Measurements from ENCODE around the gene MPPE1. TPM values are rescaled to one million over a fixed set of nuclear protein-coding genes. Genes with fewer than 3 reads are reported as not detected.
"Not testable (repeated sequence)": the region's sequence is repeated elsewhere in the genome, so short reads cannot be mapped to it uniquely, and the experiment has no call there.

The MPPE1 gene
- total RNA-seq, 1 donor from 2014 or later = 49.4 TPM

DNA sequence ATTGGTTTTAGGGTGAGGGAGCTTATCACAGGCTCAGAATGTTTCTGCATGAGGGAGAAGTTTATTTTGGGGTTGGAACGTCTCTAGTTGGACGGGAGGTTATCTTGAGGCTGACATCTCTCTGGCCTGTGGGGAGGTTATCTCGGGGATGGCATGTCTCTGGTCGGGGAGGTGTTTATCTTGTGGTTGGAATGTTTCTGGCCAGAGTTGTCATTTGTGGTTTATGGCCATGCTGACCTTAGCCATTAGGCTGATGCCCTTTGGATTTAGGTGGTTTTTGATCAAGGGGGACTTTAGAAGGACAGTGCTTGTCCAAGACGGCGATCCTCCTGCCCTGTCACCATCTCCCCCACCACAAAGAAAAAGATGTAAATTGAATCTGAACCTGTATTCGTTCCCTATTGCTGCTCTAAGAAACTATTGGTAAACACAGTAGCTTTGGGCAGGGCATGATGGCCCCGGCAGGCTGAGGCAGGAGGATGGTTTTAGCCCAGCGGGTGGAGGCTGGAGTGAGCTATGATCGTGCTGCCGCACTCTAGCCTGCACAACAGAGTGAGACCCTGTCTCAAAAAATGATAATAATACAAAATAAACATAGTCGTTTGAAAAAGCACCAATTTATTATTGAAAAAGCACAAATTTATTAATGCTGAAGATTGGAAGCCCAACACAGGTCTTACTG is 17.8 kb upstream of the MPPE1 start:
- no peak for TF ChIP-seq CTCF (IDR thresholded peaks at IDR 0.05)
- no peaks in the 10 kb centered on the region for H3K27me3 Mint-ChIP-seq (ENCODE audit: unreplicated experiment)
- H3K4me1 Mint-ChIP-seq (ENCODE audit: unreplicated experiment) = no peaks in the 10 kb centered on the region
- no peaks in the 10 kb centered on the region for H3K36me3 Mint-ChIP-seq (ENCODE audit: unreplicated experiment)
- H3K9me3 Mint-ChIP-seq (ENCODE audit: unreplicated experiment) = no peaks in the 10 kb centered on the region
- DNase-seq (ENCODE audit: extremely low spot score, unreplicated experiment) = no peak
- no peak overlapping the region for H3K27ac Mint-ChIP-seq (ENCODE audit: unreplicated experiment)
- H3K4me3 Mint-ChIP-seq (ENCODE audit: unreplicated experiment) = no peak overlapping the region

DNA sequence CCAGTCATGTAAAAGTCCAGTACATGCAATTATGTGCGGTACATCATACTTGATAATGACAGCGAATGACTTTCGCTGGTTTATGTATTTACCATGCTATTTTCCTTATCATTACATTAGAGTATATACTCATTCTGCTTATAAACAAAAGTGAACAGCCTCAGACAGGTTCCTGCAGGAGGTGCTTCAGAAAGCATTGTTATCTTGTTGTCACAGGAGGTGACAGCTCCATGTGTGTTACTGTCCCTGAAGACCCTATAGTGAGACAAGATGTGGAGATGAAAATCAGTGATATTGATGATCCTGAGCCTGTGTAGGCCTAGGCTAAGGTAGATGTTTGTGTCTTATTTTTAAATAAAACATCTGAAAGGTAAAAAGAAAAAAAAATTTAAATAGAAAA is 15.3 kb upstream of the MPPE1 start:
- H3K4me3 Mint-ChIP-seq (ENCODE audit: unreplicated experiment) = no peak overlapping the region
- TF ChIP-seq CTCF (IDR thresholded peaks at IDR 0.05) = no peak
- DNase-seq (ENCODE audit: extremely low spot score, unreplicated experiment) = no peak
- peaks cover 3% of the 10 kb centered on the region for H3K27me3 Mint-ChIP-seq (ENCODE audit: unreplicated experiment)
- H3K4me1 Mint-ChIP-seq (ENCODE audit: unreplicated experiment) = no peaks in the 10 kb centered on the region
- no peaks in the 10 kb centered on the region for H3K36me3 Mint-ChIP-seq (ENCODE audit: unreplicated experiment)
- H3K27ac Mint-ChIP-seq (ENCODE audit: unreplicated experiment) = no peak overlapping the region
- H3K9me3 Mint-ChIP-seq (ENCODE audit: unreplicated experiment) = no peaks in the 10 kb centered on the region

DNA sequence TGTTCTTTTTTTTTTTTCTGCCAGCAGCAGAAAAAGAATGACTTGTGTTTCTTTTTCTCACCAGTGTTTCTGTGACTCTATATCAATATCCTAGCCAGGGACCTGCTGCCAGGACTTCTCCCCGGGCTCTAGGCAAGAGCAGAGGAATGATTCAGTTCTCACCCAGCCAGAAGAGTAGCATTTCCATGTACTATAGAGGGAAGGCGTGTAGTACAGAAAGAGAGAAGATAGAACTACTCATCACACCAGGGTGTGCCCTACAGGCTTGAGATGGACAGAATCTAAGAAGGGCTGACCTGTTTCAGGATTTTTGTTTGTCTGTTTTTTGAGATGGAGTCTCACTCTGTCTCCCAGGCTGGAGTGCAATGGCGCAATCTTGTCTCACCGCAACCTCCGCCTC is 11.4 kb upstream of the MPPE1 start:
- not testable (repeated sequence) for H3K36me3 Mint-ChIP-seq (ENCODE audit: unreplicated experiment); H3K27ac Mint-ChIP-seq (ENCODE audit: unreplicated experiment); H3K9me3 Mint-ChIP-seq (ENCODE audit: unreplicated experiment); H3K27me3 Mint-ChIP-seq (ENCODE audit: unreplicated experiment); DNase-seq (ENCODE audit: extremely low spot score, unreplicated experiment); H3K4me3 Mint-ChIP-seq (ENCODE audit: unreplicated experiment); H3K4me1 Mint-ChIP-seq (ENCODE audit: unreplicated experiment)

GRCh38 chr18:11916880-11917279 is 8.8 kb upstream of the MPPE1 start:
- H3K4me3 Mint-ChIP-seq (ENCODE audit: unreplicated experiment); H3K27ac Mint-ChIP-seq (ENCODE audit: unreplicated experiment); DNase-seq (ENCODE audit: extremely low spot score, unreplicated experiment); H3K4me1 Mint-ChIP-seq (ENCODE audit: unreplicated experiment); H3K9me3 Mint-ChIP-seq (ENCODE audit: unreplicated experiment); H3K36me3 Mint-ChIP-seq (ENCODE audit: unreplicated experiment); H3K27me3 Mint-ChIP-seq (ENCODE audit: unreplicated experiment): not testable (repeated sequence)

GRCh38 chr18:11909591-11910026 is 1.5 kb upstream of the MPPE1 start:
- Mint-ChIP-seq H3K27me3 (ENCODE audit: unreplicated experiment) (no peaks in the 10 kb centered on the region), H3K27ac (ENCODE audit: unreplicated experiment) (peak overlapping the region; percentile 91), H3K4me1 (ENCODE audit: unreplicated experiment) (peaks cover 25% of the 10 kb centered on the region), H3K36me3 (ENCODE audit: unreplicated experiment) (no peaks in the 10 kb centered on the region), H3K9me3 (ENCODE audit: unreplicated experiment) (no peaks in the 10 kb centered on the region), H3K4me3 (ENCODE audit: unreplicated experiment) (peak overlapping the region; percentile 80)
- TF ChIP-seq CTCF (IDR thresholded peaks at IDR 0.05) = no peak
- no peak for DNase-seq (ENCODE audit: extremely low spot score, unreplicated experiment)

DNA sequence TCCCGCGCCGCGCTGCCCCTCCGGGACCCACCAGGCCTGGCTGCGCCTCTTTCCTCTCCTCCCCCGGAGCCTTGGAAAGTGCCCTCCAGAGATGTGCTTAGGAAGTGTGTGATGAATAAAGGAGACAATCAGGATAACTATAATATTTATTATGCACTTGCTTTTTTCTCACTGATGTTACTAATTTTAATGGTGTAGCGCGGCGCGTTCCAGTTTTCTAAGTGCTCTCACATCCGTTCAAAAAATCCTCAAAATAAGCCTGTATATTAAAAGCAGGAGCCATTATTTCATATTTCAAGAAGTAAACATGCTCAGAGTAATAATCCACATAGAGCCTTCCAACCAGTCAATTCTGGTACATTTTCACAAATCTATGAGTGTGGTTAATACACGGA is 941 bp upstream of the MPPE1 start:
- Mint-ChIP-seq H3K4me1 (ENCODE audit: unreplicated experiment) (peaks cover 25% of the 10 kb centered on the region), H3K27ac (ENCODE audit: unreplicated experiment) (peak overlapping the region; percentile 91)
- no peak for TF ChIP-seq CTCF (IDR thresholded peaks at IDR 0.05)

More for the DNA sequence above, 941 bp upstream of the MPPE1 start:
- Mint-ChIP-seq H3K27me3 (ENCODE audit: unreplicated experiment) (no peaks in the 10 kb centered on the region), H3K9me3 (ENCODE audit: unreplicated experiment) (no peaks in the 10 kb centered on the region), H3K4me3 (ENCODE audit: unreplicated experiment) (peak overlapping the region; percentile 80), H3K36me3 (ENCODE audit: unreplicated experiment) (no peaks in the 10 kb centered on the region)
- DNase-seq (ENCODE audit: extremely low spot score, unreplicated experiment) = no peak

All from osteocyte (in vitro differentiated cells).